HG03064 (cell line): Measurements from ENCODE around the gene DGKQ.
"Not testable (repeated sequence)": the region's sequence is repeated elsewhere in the genome, so short reads cannot be mapped to it uniquely, and the experiment has no call there.

ENCODE experiments used
- ATAC-seq: cut with Tn5 transposase; IDR thresholded peaks from one replicate; pipeline ENCODE4 v1.9.1; 2021; ENCODE audit warnings: low read depth; ENCODE audit not compliant: unreplicated experiment

The DGKQ gene

DNA sequence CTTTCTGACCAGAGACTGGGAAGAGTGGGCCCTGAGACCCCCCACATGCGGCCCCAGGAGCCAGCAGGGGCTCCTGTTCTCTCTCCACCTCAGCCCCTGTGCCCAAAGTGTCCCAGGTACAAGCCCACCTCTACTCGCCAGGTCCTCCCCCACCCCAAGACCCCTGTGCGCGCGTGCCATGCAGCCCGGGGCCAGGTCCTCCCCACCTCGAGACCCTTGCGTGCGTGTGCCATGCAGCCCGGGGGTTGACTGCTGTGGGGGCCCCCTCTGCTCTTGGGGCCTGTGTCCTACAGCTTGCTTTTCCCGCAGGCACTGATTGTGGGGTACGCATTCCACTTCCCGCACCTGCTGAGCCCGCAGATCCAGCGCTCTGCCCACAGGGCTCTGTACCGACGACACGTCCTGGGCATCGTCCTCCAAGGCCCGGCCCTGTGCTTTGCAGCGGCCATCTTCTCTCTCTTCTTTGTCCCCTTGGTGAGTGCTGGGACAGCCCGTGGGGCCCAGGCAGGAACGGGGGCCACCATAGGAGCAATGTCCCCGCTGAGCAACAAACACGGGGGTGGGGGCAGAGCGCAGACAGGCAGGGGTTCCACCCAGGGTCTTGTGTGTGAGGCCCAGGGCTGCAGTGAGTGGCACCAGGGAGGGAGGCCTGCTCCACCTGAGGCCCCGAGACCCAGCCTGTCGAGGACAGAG, 20.3 kb downstream of the DGKQ start:
- ATAC-seq: no peak

DNA sequence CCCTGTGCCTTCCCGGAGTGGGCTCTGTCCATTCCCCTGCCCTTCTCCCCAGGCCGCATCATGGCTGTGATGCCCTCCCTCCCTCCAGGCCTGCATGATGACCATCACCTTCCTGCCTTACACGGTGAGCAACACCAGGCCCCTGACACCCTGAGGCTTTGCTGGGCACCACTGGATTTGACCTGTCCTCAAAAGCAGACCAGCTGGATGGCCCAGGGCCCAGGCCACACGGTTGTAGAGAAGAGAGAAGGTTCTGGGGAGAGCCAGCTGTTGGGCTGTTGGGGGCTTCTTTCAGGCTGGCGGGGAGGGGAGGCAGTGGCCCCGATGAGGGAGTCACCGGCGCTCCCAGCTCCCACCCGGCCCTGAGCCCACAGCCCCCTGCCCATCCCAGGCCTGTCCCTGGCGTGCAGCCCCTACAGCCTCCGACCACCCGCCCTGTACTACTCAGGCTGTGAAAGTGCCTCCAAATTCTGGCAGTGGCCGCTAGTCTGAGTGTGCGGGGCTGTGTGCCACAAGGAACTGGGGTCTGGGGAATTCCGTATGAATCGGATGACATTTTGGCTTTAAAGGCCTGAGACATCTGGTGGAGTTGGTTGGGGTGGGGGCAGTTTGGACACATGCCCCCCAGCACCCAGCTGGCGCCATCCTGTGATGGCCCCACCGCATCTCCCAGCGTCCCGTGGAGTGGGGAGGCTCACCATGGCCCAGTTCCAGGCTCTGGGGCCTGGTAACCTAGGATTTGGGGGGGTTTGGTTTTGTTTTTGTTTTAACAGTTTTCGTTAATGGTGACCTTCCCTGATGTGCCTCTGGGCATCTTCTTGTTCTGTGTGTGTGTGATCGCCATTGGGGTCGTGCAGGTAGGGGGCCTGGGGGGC, 21.5 kb downstream of the DGKQ start:
- no peak for ATAC-seq

DNA sequence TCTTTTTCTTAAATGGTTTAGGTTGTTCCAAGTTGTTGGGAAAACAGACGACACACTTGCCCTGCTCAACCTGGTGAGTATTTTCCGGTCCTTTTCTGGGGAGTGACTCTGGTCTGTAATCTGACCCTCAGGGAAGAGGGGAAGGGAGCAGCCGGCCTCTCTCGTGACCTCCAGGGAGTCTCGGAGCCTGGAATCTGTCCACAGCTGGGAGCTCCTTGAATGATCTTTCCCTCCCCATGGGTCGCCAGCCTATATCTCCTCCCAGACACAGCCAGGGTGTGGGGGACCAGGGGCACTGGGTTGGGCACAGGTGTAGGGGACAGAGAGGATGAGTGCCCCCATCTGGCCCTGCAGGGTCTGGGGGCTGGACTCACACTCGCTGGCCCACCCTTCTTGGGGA, 22.2 kb downstream of the DGKQ start:
- no peak for ATAC-seq

DNA sequence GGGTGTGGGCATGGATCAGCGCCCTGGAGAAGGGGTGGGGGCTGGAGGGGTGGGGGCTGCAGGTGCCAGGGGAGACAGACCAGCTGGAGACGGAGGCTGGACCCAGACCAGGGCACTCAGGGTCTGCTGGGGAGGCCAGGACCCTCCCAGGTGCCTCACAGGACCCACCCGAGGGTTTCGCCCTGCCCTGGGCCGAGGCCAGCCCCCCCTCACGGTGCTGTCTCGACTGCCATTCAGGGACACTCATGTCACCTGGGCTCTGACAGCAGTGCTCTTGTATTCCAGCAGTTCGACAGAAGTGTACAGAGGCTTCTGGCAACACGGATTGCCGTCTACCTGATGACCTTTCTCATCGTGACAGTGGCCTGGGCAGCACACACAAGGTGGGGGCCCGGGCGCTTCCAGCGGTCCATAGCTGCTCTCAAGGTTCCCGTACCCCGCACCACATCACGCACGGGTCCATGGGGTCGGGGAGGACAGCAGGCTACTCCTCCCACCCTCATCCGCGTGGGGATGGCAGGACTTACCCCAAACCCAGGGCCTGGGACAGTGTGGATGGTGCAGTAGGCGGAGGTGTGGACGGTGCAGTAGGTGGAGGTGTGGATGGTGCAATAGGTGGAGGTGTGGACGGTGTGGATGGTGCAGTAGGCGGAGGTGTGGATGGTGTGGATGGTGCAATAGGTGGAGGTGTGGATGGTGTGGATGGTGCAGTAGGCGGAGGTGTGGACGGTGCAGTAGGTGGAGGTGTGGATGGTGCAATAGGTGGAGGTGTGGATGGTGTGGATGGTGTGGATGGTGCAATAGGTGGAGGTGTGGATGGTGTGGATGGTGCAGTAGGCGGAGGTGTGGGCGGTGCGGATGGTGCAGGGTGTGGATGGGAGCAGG, 23.0 kb downstream of the DGKQ start:
- no peak for ATAC-seq

DNA sequence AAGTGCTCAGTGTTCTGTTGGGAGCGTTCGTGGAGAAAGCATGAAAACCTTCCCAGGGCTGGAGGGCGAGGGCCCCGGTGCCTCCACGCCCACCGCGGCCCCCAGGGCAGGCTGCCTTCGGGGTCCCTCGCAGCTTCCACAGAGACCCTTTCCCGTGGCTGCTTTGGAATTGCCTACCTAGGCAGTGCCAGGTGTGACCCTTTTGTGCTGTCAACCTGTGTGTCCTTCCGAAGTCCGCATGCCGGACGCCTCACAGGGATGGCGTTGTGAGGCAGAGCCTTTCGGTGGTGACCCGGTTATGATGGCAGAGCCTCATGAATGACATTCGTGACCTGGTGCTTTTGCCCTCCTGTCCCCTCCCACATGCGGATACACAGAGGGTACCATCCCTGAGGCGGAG, 23.7 kb downstream of the DGKQ start:
- ATAC-seq: no peak

DNA sequence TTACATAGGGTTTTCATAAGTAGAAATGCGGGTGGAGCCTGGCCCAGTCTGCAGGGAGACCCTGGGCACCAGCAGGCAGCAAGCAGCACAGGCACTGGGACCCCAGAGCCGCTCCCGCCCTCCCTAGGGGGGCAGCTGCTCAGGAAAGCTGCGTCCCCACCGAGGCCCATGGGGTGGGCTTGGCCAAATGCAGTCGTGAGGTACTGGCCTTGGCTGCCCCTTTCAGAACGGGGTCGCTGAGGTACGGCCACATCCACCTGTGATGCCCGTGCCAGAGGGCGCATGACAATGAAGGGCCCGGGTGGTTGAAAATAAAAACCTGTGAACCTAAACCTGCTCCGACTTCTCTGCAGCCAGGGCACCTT, 24.5 kb downstream of the DGKQ start:
- no peak for ATAC-seq

DNA sequence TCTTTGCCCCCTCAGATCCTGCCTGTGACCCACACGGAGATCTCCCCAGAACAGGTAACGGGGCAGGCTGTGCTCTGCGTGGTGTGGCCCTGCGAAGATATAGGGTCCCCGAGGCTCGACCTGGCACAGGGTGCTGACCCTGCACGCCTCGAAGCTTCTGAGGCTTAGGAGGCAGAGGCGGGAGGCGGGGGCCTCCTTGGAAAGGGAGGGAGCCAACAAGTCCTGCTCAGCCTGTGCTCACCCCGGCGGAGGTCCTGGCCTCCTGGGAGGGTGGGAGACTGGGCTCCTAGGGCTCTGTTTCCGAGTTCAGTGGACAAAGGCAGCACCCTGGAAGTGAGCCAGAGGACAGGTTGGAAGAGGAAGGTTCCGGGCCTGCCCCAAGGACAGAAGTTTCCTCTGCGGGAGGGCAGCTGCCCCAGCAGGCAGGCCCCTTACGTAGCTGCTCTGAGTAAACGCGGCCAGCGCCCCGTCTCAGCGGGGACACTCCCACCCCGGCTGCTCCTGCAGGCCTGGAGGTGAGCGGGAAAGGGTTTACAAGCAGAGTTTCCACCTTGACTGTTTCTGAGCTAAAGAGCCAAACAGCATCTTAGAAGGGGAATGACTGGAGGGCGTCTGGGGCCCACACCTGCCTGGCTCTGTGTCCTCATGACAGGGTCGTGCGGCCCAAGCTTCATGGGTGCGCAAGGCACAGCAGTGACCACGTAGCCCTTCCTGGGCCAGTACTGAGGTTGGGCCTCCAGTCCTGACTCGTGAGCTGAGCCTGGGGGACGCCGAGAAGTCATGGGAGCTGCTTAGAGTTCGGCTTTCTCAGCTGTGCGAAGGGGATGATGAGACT, 25.1 kb downstream of the DGKQ start:
- ATAC-seq: no peak

DNA sequence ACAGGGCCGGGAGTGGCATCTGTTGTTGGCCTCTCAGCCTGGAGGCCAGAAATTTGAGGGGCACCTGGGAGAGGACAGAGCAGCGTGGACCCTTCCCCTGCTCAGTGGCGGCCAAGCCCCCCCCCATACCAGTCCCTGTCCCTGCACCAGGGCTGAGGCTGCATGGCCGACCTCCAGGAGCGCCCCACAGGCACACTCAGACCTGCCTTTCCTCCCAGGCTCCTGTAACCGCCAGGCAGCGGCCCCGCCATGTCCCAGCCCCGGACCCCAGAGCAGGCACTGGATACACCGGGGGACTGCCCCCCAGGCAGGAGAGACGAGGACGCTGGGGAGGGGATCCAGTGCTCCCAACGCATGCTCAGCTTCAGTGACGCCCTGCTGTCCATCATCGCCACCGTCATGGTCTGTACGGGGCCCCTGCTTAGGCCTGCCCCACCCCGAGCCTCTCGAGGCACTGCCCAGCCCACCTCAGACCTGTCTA, 25.8 kb downstream of the DGKQ start:
- ATAC-seq: no peak

DNA sequence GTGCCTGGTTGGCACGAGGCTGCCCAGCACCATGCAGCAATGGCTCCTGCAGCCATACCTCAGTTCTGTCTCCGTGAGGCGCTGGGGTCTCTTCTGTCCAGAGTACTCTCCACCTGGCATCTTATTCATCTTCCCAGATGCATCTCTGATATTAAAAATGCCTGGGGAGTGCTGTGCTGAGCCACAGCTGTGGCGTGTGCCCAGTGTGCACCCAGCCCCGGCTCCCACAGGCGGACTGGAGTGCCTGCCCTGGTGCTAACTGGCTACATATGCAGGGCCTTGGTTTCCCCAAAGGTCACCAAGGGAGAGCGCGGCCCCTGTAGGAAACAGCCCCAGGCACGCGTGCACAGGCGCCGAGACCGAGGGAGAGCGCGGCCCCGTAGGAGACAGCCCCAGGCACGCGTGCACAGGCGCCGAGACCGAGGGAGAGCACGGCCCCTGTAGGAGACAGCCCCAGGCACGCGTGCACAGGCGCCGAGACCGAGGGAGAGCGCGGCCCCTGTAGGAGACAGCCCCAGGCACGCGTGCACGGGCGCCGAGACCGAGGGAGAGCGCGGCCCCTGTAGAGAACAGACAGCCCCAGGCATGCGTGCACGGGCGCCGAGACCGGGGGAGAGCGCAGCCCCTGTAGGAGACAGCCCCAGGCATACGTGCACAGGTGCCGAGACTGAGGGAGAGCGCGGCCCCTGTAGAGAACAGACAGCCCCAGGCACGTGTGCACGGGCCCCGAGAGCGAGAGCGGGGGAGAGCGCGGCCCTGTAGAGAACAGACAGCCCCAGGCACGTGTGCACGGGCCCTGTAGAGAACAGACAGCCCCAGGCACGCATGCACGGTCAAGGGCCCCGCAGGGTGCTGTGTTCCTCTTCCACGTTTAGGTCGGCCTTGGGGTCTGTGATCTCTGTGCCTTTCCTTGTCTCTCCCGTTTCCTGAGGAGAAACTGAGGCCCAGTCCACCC, 26.6 kb downstream of the DGKQ start:
- no peak for ATAC-seq

DNA sequence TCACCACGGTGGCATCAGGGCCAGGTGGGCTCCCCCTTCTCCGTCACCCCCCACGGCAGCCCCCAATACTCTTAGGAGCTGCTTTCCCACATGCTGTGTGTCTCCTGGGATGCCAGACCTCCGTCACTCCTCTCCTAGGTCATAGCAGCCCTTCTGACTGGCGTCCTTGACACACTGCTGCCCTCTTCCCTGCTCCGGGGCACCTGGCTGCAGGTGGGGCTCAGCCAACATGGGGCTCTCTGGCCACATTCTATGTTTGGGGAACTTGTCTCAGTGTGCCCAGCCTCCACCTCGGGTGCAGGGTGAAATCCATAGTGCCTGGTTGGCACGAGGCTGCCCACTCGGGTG, 27.3 kb downstream of the DGKQ start:
- ATAC-seq: no peak

DNA sequence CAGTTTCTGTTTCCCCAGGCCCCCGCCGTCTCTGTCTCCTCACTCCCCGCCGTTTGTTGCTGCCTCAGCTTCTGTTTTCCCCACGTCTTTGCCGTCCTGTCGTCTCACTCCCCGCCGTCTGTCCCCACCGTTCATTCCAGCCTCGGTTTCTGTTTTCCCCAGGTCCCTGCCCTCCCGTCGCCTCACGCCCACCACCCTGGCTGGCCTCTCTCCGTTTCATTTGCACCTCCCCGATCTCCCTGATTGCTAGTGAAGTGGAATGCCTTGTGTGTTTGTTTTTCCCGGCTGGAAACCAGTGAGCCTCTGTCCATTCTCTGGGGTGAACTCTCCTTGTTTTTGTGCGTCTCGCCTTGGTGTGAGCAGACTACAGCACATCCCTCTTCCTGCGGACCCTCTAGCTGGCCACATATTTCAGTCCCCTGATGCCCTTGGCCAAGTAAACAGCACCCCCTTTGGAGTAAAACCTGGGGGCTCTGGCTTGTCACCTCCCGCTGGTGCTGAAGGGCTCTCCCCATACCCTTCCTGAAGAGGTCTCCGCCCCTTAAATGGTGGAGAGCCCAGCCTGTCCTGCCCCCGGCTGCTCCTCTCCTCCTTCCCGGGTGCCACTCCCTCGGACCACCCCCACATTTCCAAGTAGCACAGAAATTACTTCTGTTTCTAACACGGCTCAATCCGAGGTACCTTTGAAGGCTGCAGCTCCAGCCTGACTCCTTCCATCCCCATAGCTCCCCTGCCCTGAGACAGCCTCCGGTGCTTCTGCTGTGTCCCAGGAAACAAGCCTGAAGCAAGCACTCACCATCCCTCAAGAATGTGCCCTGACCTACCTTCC, 27.9 kb downstream of the DGKQ start:
- no peak for ATAC-seq

DNA sequence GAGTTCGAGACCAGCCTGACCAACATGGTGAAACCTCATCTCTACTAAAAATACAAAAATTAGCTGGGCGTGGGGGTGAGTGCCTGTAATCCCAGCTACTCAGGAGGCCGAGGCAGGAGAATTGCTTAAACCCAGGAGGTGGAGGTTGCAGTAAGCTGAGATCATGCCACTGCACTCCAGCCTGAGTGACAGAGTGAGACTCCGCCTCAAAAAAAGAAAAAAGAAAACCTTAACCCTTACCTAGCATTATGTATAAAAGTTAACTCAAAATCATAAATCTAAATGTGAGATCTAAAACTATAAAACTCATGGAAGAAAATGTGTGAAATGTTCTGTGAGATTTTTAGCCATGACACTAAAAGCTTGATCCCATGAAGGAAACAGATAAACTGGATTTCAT, 33.9 kb downstream of the DGKQ start:
- ATAC-seq: not testable (repeated sequence)

DNA sequence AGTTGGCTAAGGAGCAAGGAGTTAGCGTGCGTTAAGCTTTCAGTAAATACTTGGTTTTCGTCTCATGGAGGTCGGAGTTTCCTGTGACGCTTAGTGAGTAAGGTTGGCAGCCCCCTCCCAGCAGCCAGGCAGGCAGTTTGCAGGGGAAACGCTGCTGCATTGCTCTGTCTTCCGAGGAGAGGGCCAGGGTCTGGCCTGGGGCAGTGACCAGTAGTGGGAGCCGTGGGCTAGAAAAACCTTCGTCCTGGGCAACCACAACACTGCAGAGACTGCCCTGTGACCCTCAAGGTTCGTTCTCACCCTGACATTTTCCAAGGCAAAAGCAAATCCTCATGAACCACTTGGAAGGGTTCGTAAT, 40.7 kb downstream of the DGKQ start:
- ATAC-seq: no peak

DNA sequence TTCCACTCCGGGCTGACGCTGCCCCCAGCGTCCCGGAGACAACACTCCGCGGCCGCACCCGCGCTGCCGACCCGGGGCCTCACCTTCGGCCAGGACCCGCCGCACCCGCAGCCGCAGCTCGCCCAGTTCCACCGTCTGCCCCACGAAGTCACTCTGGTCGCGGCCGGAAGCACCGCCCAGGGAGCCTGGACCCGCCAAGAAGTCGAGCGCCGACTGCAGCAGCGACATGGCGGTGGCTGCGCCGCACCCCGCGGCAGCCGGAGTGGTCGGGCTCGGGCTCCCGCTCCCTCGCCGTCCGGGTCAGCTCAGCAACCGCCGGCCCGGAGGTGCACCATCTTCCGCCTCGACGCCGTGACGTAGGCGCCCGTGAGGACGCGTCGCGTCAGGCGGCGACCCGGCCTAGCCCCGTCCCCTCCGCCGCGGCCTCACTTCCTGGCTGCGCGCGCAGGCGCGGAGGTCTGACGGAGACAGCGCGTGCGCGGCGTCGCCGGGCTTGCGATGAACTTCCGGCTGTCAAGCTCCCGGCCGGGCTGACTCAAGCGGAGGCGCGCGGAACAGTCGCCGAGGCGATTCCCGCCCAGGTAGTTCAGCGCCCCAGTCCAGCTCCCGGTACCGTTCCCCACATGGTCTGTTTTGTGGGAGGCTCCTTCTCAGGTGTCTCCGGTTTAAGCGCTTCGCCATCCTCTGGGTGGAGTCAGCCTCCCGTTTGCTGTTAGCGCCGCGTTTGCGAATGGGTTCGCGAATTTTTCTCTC, 41.2 kb downstream of the DGKQ start, which contains the start of the genes GAK and TMEM175:
Gene GAK (minus strand): TSS at position 357 of the 753 bp plus-strand sequence. CDS start 129 bp downstream, at position 228.
Gene TMEM175 (plus strand): TSS at position 501 of the 753 bp plus-strand sequence. CDS start 15,280 bp downstream, outside the sequence.
- peak; percentile 89 for ATAC-seq

DNA sequence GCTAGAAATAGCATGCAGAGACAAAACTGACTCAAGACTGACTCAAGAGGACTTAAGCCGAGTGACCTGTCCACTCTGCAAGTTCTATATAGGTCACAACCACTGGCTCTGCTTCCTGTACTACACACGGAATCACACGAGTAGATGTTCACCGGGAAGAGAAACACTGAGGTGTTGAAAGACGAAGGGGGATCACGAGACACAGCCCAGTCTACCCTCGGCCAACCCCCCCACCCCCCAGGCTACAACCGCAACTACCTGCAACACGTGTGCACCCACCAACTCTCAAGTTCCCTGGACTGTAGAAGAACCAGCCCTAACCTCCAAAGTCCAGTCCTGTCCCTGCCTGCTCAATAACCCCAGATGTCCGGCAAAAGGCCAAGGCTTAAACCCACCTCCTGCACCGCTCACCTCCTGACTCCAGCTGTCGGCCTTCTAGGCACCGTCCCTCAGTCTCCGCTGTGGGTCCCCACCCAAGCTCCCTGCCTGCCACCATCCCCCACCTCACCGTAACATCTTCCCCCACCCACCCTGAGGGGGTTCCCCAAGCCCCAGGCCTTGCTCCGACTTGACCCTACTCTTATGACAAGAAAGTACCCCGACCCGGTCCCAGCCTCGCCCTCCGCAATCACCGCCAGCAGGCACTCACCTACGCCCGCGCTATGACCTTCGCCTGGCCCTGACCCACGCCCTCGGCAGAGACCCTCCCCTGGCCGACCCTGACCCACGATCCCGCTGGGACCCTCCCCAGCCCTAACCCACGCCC, 42.0 kb downstream of the DGKQ start:
- ATAC-seq: peak; percentile 5

DNA sequence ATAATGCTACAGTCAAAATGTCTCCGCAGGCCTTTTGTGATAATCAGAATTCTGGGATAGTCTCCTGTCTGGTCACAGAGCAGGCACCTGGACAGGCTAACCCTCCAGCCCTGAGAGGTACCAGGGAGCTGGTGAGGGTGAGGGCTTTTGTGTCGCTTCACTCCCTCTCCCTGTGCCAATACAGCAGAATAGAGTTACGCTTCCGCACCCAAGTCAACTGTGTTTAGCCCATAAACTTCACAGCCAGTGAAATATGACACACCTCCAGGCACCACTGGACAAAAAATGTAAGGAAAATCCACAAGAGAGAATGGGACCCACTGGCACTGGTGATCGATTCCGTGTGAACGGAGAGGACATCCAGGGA, 42.6 kb downstream of the DGKQ start:
- no peak for ATAC-seq
